PC-9 (cell line): ENCODE data around the gene PKN3. TPM values are rescaled to one million over a fixed set of nuclear protein-coding genes. Genes with fewer than 3 reads are reported as not detected.
A peak's percentile ranks its signal among the peaks of the same experiment; 100 is the strongest.

Experiments
- BruUV-seq: library from RNA; stranded (reverse); fragments of 400-500 nt; replicated peaks from 2 replicates; lab custom pipeline; 2021; lab: Mats Ljungman, UMichigan
- CTCF ChIA-PET: fragments of 300-600 bp; sonication (Branson Sonifier 250); formaldehyde crosslinking; loops from one replicate; lab custom pipeline; 2022; ENCODE audit warnings: antibody characterized with exemption; lab: Charles Lee
- POLR2A ChIA-PET: fragments of 300-600 bp; sonication (Branson Sonifier 250); formaldehyde crosslinking; loops from one replicate; lab custom pipeline; 2022; ENCODE audit warnings: antibody characterized with exemption; ENCODE audit not compliant: unreplicated experiment; lab: Charles Lee
- DNase-seq, 2 experiments: peaks; one replicate each; pipeline versions ENCODE4 v3.0.0 to v3.0.0-alpha.2; 2015 to 2022; ENCODE audit warnings: mixed read lengths in 1 of 2
- H2AFZ ChIP-seq: fragments of 200-600 bp; sonication (generic); 2 replicates; pipeline ENCODE4 v1.8.1; 2017; ENCODE audit warnings: antibody characterized with exemption
- H3F3A ChIP-seq: fragments of 200-600 bp; sonication (generic); 2 replicates; pipeline ENCODE4 v1.8.1; 2017; ENCODE audit warnings: antibody characterized with exemption, mild to moderate bottlenecking, low read depth; ENCODE audit not compliant: insufficient read depth
- H3K27ac ChIP-seq: fragments of 200-600 bp; sonication (generic); 2 replicates; pipeline ENCODE4 v1.6.1; 2016; ENCODE audit warnings: mixed run types
- H3K27me3 ChIP-seq: fragments of 200-600 bp; sonication (generic); 2 replicates; pipeline ENCODE4 v1.6.1; 2016; ENCODE audit warnings: low read depth, mixed run types; ENCODE audit not compliant: insufficient read depth
- H3K36me3 ChIP-seq: fragments of 200-600 bp; sonication (generic); 2 replicates; pipeline ENCODE4 v1.6.1; 2016; ENCODE audit warnings: low read depth, mixed run types
- H3K4me1 ChIP-seq: fragments of 200-600 bp; sonication (generic); replicated peaks from 2 replicates; pipeline ENCODE4 v1.6.1; 2016; ENCODE audit warnings: mixed run types; ENCODE audit not compliant: insufficient read depth
- H3K4me2 ChIP-seq: fragments of 200-600 bp; sonication (generic); 2 replicates; pipeline ENCODE4 v1.6.1; 2017; ENCODE audit warnings: mixed run types
- H3K4me3 ChIP-seq: fragments of 200-600 bp; sonication (generic); 2 replicates; pipeline ENCODE4 v1.6.1; 2016; ENCODE audit warnings: mixed run types
- H3K79me2 ChIP-seq: fragments of 200-600 bp; sonication (generic); 2 replicates; pipeline ENCODE4 v1.6.1; 2017; ENCODE audit warnings: low read depth, mixed run types
- H3K9me2 ChIP-seq: fragments of 200-600 bp; sonication (generic); 2 replicates; pipeline ENCODE4 v1.8.1; 2017; ENCODE audit warnings: mild to moderate bottlenecking; ENCODE audit not compliant: insufficient read depth
- H3K9me3 ChIP-seq: fragments of 200-600 bp; sonication (generic); 2 replicates; pipeline ENCODE4 v1.8.1; 2016; ENCODE audit warnings: low read depth; ENCODE audit not compliant: insufficient read depth
- H4K20me1 ChIP-seq: fragments of 200-600 bp; sonication (generic); 2 replicates; pipeline ENCODE4 v1.8.1; 2017; ENCODE audit not compliant: insufficient read depth
- EZH2 ChIP-seq: fragments of 200-600 bp; sonication (generic); IDR thresholded peaks from 2 replicates; pipeline ENCODE4 v1.8.0; 2017; ENCODE audit warnings: antibody characterized with exemption, low read depth
- intact Hi-C: fragments of 100-400 bp; cut with micrococcal nuclease; formaldehyde crosslinking; loops from one replicate; pipeline ENCODE4 v1.10.0; 2022; ENCODE audit not compliant: unreplicated experiment
- total RNA-seq: library from RNA; stranded (reverse); gene quantifications from 2 replicates; pipeline ENCODE4 v1.2.3, GENCODE V29; 2021
- TF ChIP-seq, protein P1 (sequence below): fragments of 200-600 bp; sonication (generic); conservative IDR thresholded peaks from 2 replicates; pipeline ENCODE4 v1.6.1; 2017; ENCODE audit warnings: mixed run types, antibody characterized with exemption, mild to moderate bottlenecking, moderate library complexity

Gene PKN3
- total RNA-seq, 1 experiment from 2014 or later: 5.5 TPM

- no peaks in the 10 kb centered on the region for H3K9me2 ChIP-seq
- BruUV-seq: no TSS peak
- H3K4me2 ChIP-seq: no peak overlapping the region
- POLR2A ChIA-PET: interaction anchor here (0.6 kb wide), 2 partner anchors 36 to 457 kb away, joined by 3 read pairs; partner anchors contain the start of gene SWI5
- no peaks in the 10 kb centered on the region for H3K79me2 ChIP-seq
- no peaks in the 10 kb centered on the region for H3K4me1 ChIP-seq
- intact Hi-C loops: loop anchor here (5.0 kb wide), 1 partner anchor 194 kb away; no protein-coding TSS in a partner anchor
- H3F3A ChIP-seq: peaks cover 14% of the 10 kb centered on the region; the same call in 1 of the 2 replicates
- no peaks in the 10 kb centered on the region for H3K36me3 ChIP-seq
- no peak overlapping the region for H3K4me3 ChIP-seq
- H3K9me3 ChIP-seq: no peaks in the 10 kb centered on the region
- H3K27me3 ChIP-seq: no peaks in the 10 kb centered on the region
- no peak for TF ChIP-seq EZH2
- TF ChIP-seq, protein P1, sequence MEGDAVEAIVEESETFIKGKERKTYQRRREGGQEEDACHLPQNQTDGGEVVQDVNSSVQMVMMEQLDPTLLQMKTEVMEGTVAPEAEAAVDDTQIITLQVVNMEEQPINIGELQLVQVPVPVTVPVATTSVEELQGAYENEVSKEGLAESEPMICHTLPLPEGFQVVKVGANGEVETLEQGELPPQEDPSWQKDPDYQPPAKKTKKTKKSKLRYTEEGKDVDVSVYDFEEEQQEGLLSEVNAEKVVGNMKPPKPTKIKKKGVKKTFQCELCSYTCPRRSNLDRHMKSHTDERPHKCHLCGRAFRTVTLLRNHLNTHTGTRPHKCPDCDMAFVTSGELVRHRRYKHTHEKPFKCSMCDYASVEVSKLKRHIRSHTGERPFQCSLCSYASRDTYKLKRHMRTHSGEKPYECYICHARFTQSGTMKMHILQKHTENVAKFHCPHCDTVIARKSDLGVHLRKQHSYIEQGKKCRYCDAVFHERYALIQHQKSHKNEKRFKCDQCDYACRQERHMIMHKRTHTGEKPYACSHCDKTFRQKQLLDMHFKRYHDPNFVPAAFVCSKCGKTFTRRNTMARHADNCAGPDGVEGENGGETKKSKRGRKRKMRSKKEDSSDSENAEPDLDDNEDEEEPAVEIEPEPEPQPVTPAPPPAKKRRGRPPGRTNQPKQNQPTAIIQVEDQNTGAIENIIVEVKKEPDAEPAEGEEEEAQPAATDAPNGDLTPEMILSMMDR: peak; percentile 70
- CTCF ChIA-PET: interaction anchor here (0.6 to 1.0 kb wide), 3 partner anchors 9 to 42 kb away, joined by 4 to 13 read pairs (median 13); partner anchors contain the start of gene ZDHHC12
- H4K20me1 ChIP-seq: no peaks in the 10 kb centered on the region; the same call in 1 of the 2 replicates
- DNase-seq: peak in 1 of 2 experiments; percentile 64
- H2AFZ ChIP-seq: no peak overlapping the region
- no peak overlapping the region for H3K27ac ChIP-seq
Observed at GRCh38 chr9:128733256-128733655, 31.0 kb downstream of the PKN3 start.

- POLR2A ChIA-PET: interaction anchor here (0.6 kb wide), 1 partner anchor 55 kb away, joined by 3 read pairs; no protein-coding TSS in a partner anchor
- Histone ChIP-seq H3K4me1 (no peaks in the 10 kb centered on the region), H3K36me3 (no peaks in the 10 kb centered on the region), H4K20me1 (no peaks in the 10 kb centered on the region; the same call in 1 of the 2 replicates), H3K27me3 (no peaks in the 10 kb centered on the region), H3K27ac (no peak overlapping the region), H2AFZ (no peak overlapping the region), H3K9me3 (no peaks in the 10 kb centered on the region), H3K79me2 (no peaks in the 10 kb centered on the region), H3K9me2 (no peaks in the 10 kb centered on the region), H3F3A (peaks cover 19% of the 10 kb centered on the region; the same call in 1 of the 2 replicates), H3K4me3 (no peak overlapping the region), H3K4me2 (no peak overlapping the region)
- DNase-seq: no peak
- intact Hi-C loops: no loop called here
- no TSS peak for BruUV-seq
- TF ChIP-seq, protein P1: no peak
- TF ChIP-seq EZH2: no peak
- CTCF ChIA-PET: interaction anchor here (0.5 kb wide), 1 partner anchor 26 kb away, joined by 3 read pairs; no protein-coding TSS in a partner anchor
Observed at GRCh38 chr9:128735373-128735772, 33.1 kb downstream of the PKN3 start.

DNA sequence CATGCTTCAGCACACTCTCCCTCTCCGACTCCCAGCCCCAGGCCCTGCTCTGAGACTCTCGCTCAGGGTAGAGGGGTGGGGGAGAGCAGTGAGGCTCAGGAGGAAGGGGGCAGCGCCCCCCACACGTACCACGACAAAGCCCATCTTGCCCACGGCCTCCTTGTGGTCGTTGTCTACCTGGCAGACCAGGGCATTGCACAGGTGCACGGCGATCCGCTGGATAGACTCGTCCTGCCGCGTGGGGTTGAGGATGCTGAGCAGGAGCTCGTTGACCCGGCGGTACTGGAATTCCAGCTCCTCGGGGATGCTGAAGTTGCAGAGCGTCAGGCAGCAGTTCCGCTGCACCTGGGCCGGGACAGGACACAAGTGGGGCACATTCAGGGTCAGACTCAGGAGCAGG, 40.1 kb downstream of the PKN3 start:
- Histone ChIP-seq H3F3A (peaks cover 11% of the 10 kb centered on the region; the same call in 1 of the 2 replicates), H3K4me2 (no peak overlapping the region), H3K27ac (no peak overlapping the region), H3K4me3 (no peak overlapping the region), H3K36me3 (no peaks in the 10 kb centered on the region), H3K4me1 (no peaks in the 10 kb centered on the region), H3K9me3 (no peaks in the 10 kb centered on the region), H4K20me1 (no peaks in the 10 kb centered on the region), H3K79me2 (no peaks in the 10 kb centered on the region), H3K9me2 (no peaks in the 10 kb centered on the region), H2AFZ (no peak overlapping the region), H3K27me3 (no peaks in the 10 kb centered on the region)
- no peak for TF ChIP-seq EZH2
- TF ChIP-seq, protein P1: no peak
- BruUV-seq: no TSS peak
- ChIA-PET POLR2A (no interaction called here), CTCF (no interaction called here)
- DNase-seq: no peak
- intact Hi-C loops: no loop called here
